Measurements from ENCODE around the gene ATP9B. TPM values are rescaled to one million over a fixed set of nuclear protein-coding genes. Genes with fewer than 3 reads are reported as not detected.
"Not testable (repeated sequence)": the region's sequence is repeated elsewhere in the genome, so short reads cannot be mapped to it uniquely, and the experiment has no call there.

ATP9B gene
- total RNA-seq, 1 experiment from 2014 or later = 17.8 TPM

GRCh38 chr18:79375441-79376154, 306.4 kb downstream of the ATP9B start:
- H3K9me2 ChIP-seq (ENCODE audit: insufficient read depth) = no peaks in the 10 kb centered on the region
- no peaks in the 10 kb centered on the region for H4K20me1 ChIP-seq (ENCODE audit: insufficient read depth)
- CTCF ChIA-PET = no interaction called here
- H3K4me3 ChIP-seq (replicated peaks in 1 of 2; ENCODE audit: low read depth in 1 of 2, low read length in 2 of 2) = no peak overlapping the region
- H2AFZ ChIP-seq (ENCODE audit: low read depth, low read length, poor library complexity, severe bottlenecking) = no peak overlapping the region
- no peaks in the 10 kb centered on the region for H3K9me3 ChIP-seq (ENCODE audit: control insufficient read depth in 1 of 2, insufficient read depth in 1 of 2, low read depth in 1 of 2, low read length in 2 of 2)
- no peak overlapping the region for H3K9ac ChIP-seq (ENCODE audit: low read length)
- POLR2A ChIA-PET = no interaction called here
- DNase-seq (ENCODE audit: low read depth, low spot score) (no peak), ATAC-seq (no peak)
- RAD21 ChIA-PET (ENCODE audit: low non-redundant PET in 1 of 2, low total read pairs in 2 of 2, uncharacterized antibody in 2 of 2, unreplicated experiment in 2 of 2) = no interaction called here
- TF ChIP-seq JUND (IDR thresholded peaks at IDR 0.05) = no peak
- no peak for TF ChIP-seq ATF3 (IDR thresholded peaks at IDR 0.05)
- no peak for TF ChIP-seq ZBTB33 (IDR thresholded peaks at IDR 0.05; ENCODE audit: extremely low read depth, insufficient replicate concordance, low read length)
- TF ChIP-seq FOSL1 (IDR thresholded peaks at IDR 0.05; ENCODE audit: low read depth) = no peak
- no peak for TF ChIP-seq POLR2A (IDR thresholded peaks at IDR 0.05; ENCODE audit: borderline replicate concordance, extremely low read depth, insufficient read depth, insufficient read length)
- no peaks in the 10 kb centered on the region for H3K27me3 ChIP-seq (ENCODE audit: insufficient read depth, low read length)
- no peaks in the 10 kb centered on the region; a peak in 1 of 4 replicates for H3K36me3 ChIP-seq (ENCODE audit: control insufficient read depth in 1 of 2, insufficient read depth in 2 of 2, low read length in 2 of 2)
- BruUV-seq (replicated peaks) = no TSS peak
- intact Hi-C loops (cut with micrococcal nuclease) = loop anchor here (5.0 kb wide), 1 partner anchor 592 kb away; no protein-coding TSS in a partner anchor
- H3K79me2 ChIP-seq (ENCODE audit: insufficient read depth, low read length) = no peaks in the 10 kb centered on the region
- H3K27ac ChIP-seq (ENCODE audit: low read depth, low read length) = no peak overlapping the region
- H3K4me1 ChIP-seq (ENCODE audit: control insufficient read depth in 1 of 2, insufficient read depth in 2 of 2, low read length in 2 of 2) = peaks cover 0 to 5% of the 10 kb centered on the region in 2 experiments; a peak in 1 of 4 replicates
- H3K4me2 ChIP-seq (ENCODE audit: low read length) = no peak overlapping the region

GRCh38 chr18:79376661-79377060, 307.5 kb downstream of the ATP9B start:
- intact Hi-C loops (cut with micrococcal nuclease) = loop anchor here (5.0 kb wide), 1 partner anchor 591 kb away; no protein-coding TSS in a partner anchor
- H4K20me1 ChIP-seq (ENCODE audit: insufficient read depth); H3K4me1 ChIP-seq (ENCODE audit: control insufficient read depth in 1 of 2, insufficient read depth in 2 of 2, low read length in 2 of 2); ATAC-seq; H3K27ac ChIP-seq (ENCODE audit: low read depth, low read length); H3K4me3 ChIP-seq (replicated peaks in 1 of 2; ENCODE audit: low read depth in 1 of 2, low read length in 2 of 2); BruUV-seq (replicated peaks); H3K36me3 ChIP-seq (ENCODE audit: control insufficient read depth in 1 of 2, insufficient read depth in 2 of 2, low read length in 2 of 2); H3K9me2 ChIP-seq (ENCODE audit: insufficient read depth); H3K4me2 ChIP-seq (ENCODE audit: low read length); H3K27me3 ChIP-seq (ENCODE audit: insufficient read depth, low read length); H2AFZ ChIP-seq (ENCODE audit: low read depth, low read length, poor library complexity, severe bottlenecking); CTCF ChIA-PET; RAD21 ChIA-PET (ENCODE audit: low non-redundant PET in 1 of 2, low total read pairs in 2 of 2, uncharacterized antibody in 2 of 2, unreplicated experiment in 2 of 2); H3K79me2 ChIP-seq (ENCODE audit: insufficient read depth, low read length); DNase-seq (ENCODE audit: low read depth, low spot score); POLR2A ChIA-PET; H3K9me3 ChIP-seq (ENCODE audit: control insufficient read depth in 1 of 2, insufficient read depth in 1 of 2, low read depth in 1 of 2, low read length in 2 of 2); H3K9ac ChIP-seq (ENCODE audit: low read length): not testable (repeated sequence)

Measured in HCT116 (cell line).